Cerebellar nuclear complex (tissue), 1 donor: ENCODE measurements around the gene AGMO.
"Not testable (repeated sequence)": the region's sequence is repeated elsewhere in the genome, so short reads cannot be mapped to it uniquely, and the experiment has no call there.

Source experiments
- DNase-seq, 2 experiments: peaks; one replicate each; lab custom pipeline; 2025; lab: John Stamatoyannopoulos, UW

AGMO gene

GRCh38 chr7:15326044-15326644 is 235.7 kb downstream of the AGMO start:
- no peak for DNase-seq

- DNase-seq = no peak
Measured at GRCh38 chr7:15323550-15323949, 238.3 kb downstream of the AGMO start.

GRCh38 chr7:15317215-15317614 is 244.6 kb downstream of the AGMO start:
- no peak for DNase-seq

- DNase-seq = no peak
Measured at GRCh38 chr7:15315678-15316077, 246.1 kb downstream of the AGMO start.

- DNase-seq = no peak
Measured at GRCh38 chr7:15314922-15315321, 246.9 kb downstream of the AGMO start.

GRCh38 chr7:15313361-15313760 is 248.5 kb downstream of the AGMO start:
- DNase-seq = no peak

- DNase-seq = no peak
Measured at GRCh38 chr7:15309872-15310271, 251.9 kb downstream of the AGMO start.

GRCh38 chr7:15308821-15309220 is 253.0 kb downstream of the AGMO start:
- DNase-seq = no peak

- no peak for DNase-seq
Measured at GRCh38 chr7:15306296-15306695, 255.5 kb downstream of the AGMO start.

GRCh38 chr7:15305002-15305600 is 256.7 kb downstream of the AGMO start:
- no peak for DNase-seq

- DNase-seq = no peak
Measured at GRCh38 chr7:15303357-15303756, 258.5 kb downstream of the AGMO start.

GRCh38 chr7:15300986-15301385 is 260.8 kb downstream of the AGMO start:
- not testable (repeated sequence) for DNase-seq

GRCh38 chr7:15292138-15292537 is 269.7 kb downstream of the AGMO start:
- no peak for DNase-seq

- no peak for DNase-seq
Measured at GRCh38 chr7:15291699-15292098, 270.1 kb downstream of the AGMO start.

- no peak for DNase-seq
Measured at GRCh38 chr7:15288741-15289140, 273.1 kb downstream of the AGMO start.

- no peak for DNase-seq
Measured at GRCh38 chr7:15284396-15284795, 277.4 kb downstream of the AGMO start.

- DNase-seq = no peak
Measured at GRCh38 chr7:15280078-15280733, 281.6 kb downstream of the AGMO start.

- DNase-seq = no peak
Measured at GRCh38 chr7:15279640-15280039, 282.2 kb downstream of the AGMO start.

- DNase-seq = no peak
Measured at GRCh38 chr7:15257689-15258088, 304.1 kb downstream of the AGMO start.

GRCh38 chr7:15252181-15252580 is 309.6 kb downstream of the AGMO start:
- no peak for DNase-seq

GRCh38 chr7:15248514-15248913 is 313.3 kb downstream of the AGMO start:
- no peak for DNase-seq

GRCh38 chr7:15245831-15246230 is 316.0 kb downstream of the AGMO start:
- DNase-seq = no peak

- DNase-seq = no peak
Measured at GRCh38 chr7:15239801-15240200, 322.0 kb downstream of the AGMO start.

- DNase-seq = no peak
Measured at GRCh38 chr7:15236952-15237351, 324.9 kb downstream of the AGMO start.
